ENCODE data around the gene ANXA5. TPM values are rescaled to one million over a fixed set of nuclear protein-coding genes. Genes with fewer than 3 reads are reported as not detected.

Gene ANXA5
- total and polyA plus RNA-seq, 2 of the 4 experiments (the other 2 are of a cell fraction): 780 to 1,448 TPM

DNA sequence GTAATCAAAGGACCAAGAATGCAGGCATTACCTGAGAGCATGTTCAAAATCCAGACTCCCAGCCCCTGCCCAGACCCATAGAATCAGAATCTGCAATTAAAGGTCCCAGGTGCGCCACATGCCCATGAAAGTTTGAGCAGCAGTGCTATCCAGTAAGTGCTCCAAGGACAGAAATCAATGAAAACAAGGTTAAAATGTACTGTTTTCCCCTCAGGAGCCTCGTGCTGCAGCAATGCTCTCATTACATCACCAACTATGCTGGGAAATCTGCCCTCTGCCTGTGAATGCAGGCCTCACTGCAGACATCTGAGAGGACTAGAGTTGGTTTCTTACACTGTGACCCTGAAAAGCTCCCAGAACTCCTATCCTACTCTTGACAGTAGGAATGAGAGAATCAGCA, 21.1 kb downstream of the ANXA5 start:
- peak; percentile 61 for DNase-seq
- Histone ChIP-seq H3K56ac (ENCODE audit: extremely low read depth, insufficient read depth, low read length) (no peak overlapping the region), H2BK15ac (ENCODE audit: low read depth, low read length) (no peak overlapping the region), H3K4ac (ENCODE audit: low read depth, low read length) (no peak overlapping the region), H2AK5ac (ENCODE audit: low read depth, low read length) (no peak overlapping the region), H4K8ac (ENCODE audit: low read depth in 2 of 2, low read length in 2 of 2) (no peak overlapping the region), H2BK120ac (ENCODE audit: low read depth, low read length) (no peak overlapping the region), H2AFZ (replicated peaks; ENCODE audit: low read length, poor library complexity) (no peak overlapping the region), H3K4me1 (ENCODE audit: control insufficient read depth, insufficient read depth, low read length) (peaks cover 21% of the 10 kb centered on the region), H3K27ac (ENCODE audit: insufficient read depth, low read length) (peak overlapping the region; percentile 14; the same call in 1 of the 2 replicates), H3K4me2 (ENCODE audit: low read depth, low read length) (no peak overlapping the region), H3K79me1 (ENCODE audit: low read depth in 1 of 2, low read length in 2 of 2) (peaks cover 26 to 63% of the 10 kb centered on the region in 2 experiments), H3K36me3 (ENCODE audit: control insufficient read depth, insufficient read depth, low read length) (peaks cover 52% of the 10 kb centered on the region), H3K14ac (replicated peaks; ENCODE audit: low read depth, low read length) (no peak overlapping the region), H3K27me3 (ENCODE audit: control insufficient read depth, insufficient read depth, low read length) (no peaks in the 10 kb centered on the region), H2BK20ac (ENCODE audit: low read depth, low read length) (no peak overlapping the region), H2BK5ac (ENCODE audit: low read depth, low read length, poor library complexity, severe bottlenecking) (peak overlapping the region; percentile 10), H3K9ac (ENCODE audit: low read depth, low read length) (no peak overlapping the region), H3K9me1 (ENCODE audit: insufficient read depth, low read length) (peaks cover 13% of the 10 kb centered on the region), H3K4me3 (ENCODE audit: insufficient read depth, low read depth, low read length) (no peak overlapping the region), H3K18ac (ENCODE audit: low read depth, low read length) (peak overlapping the region; percentile 10; the same call in 1 of the 2 replicates), H3K9me3 (ENCODE audit: control insufficient read depth, insufficient read depth, low read length) (no peaks in the 10 kb centered on the region), H4K20me1 (ENCODE audit: insufficient read depth, low read length) (peaks cover 65% of the 10 kb centered on the region; the same call in 1 of the 2 replicates), H2AK9ac (replicated peaks; ENCODE audit: low read depth, low read length, poor library complexity) (no peak overlapping the region), H3K23ac (ENCODE audit: low read depth, low read length) (no peak overlapping the region), H4K5ac (ENCODE audit: low read depth, low read length) (no peak overlapping the region), H4K91ac (ENCODE audit: insufficient read depth, low read depth, low read length) (no peak overlapping the region)
- intact Hi-C loops (cut with micrococcal nuclease): no loop called here
- dilution Hi-C loops (cut with HindIII; ENCODE audit: low sequenced_read_pairs, unreplicated experiment): no loop called here
- CTCF ChIA-PET: interaction anchor here (0.8 to 1.2 kb wide), 2 partner anchors 8 to 52 kb away, joined by 3 to 4 read pairs; no protein-coding TSS in a partner anchor
- no TSS peak for BruUV-seq (replicated peaks)
- WGBS, 2 experiments (ENCODE audit: extremely low coverage in 2 of 2, insufficient read length in 1 of 2): 100% methylated on average over 1 of the region's 2 CpGs; no CpG with 5 or more reads in 1 of the 2 experiments
- TF ChIP-seq, protein P1, sequence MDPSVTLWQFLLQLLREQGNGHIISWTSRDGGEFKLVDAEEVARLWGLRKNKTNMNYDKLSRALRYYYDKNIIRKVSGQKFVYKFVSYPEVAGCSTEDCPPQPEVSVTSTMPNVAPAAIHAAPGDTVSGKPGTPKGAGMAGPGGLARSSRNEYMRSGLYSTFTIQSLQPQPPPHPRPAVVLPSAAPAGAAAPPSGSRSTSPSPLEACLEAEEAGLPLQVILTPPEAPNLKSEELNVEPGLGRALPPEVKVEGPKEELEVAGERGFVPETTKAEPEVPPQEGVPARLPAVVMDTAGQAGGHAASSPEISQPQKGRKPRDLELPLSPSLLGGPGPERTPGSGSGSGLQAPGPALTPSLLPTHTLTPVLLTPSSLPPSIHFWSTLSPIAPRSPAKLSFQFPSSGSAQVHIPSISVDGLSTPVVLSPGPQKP (IDR thresholded peaks at IDR 0.05; ENCODE audit: borderline replicate concordance, low read depth, low read length): no peak
- TF ChIP-seq, protein P2, sequence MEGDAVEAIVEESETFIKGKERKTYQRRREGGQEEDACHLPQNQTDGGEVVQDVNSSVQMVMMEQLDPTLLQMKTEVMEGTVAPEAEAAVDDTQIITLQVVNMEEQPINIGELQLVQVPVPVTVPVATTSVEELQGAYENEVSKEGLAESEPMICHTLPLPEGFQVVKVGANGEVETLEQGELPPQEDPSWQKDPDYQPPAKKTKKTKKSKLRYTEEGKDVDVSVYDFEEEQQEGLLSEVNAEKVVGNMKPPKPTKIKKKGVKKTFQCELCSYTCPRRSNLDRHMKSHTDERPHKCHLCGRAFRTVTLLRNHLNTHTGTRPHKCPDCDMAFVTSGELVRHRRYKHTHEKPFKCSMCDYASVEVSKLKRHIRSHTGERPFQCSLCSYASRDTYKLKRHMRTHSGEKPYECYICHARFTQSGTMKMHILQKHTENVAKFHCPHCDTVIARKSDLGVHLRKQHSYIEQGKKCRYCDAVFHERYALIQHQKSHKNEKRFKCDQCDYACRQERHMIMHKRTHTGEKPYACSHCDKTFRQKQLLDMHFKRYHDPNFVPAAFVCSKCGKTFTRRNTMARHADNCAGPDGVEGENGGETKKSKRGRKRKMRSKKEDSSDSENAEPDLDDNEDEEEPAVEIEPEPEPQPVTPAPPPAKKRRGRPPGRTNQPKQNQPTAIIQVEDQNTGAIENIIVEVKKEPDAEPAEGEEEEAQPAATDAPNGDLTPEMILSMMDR (conservative IDR thresholded peaks at IDR 0.05; ENCODE audit: low read depth, low read length): peak; percentile 38
- peak; percentile 68 for ATAC-seq (ENCODE audit: low read depth)
- in situ Hi-C loops (cut with MboI; ENCODE audit: low sequenced_read_pairs): no loop called here
- POLR2A ChIA-PET (ENCODE audit: unreplicated experiment): no interaction called here
